AG09309 (cell line): ENCODE results near the gene AOPEP.
"Not testable (repeated sequence)": the region's sequence is repeated elsewhere in the genome, so short reads cannot be mapped to it uniquely, and the experiment has no call there.

Experiments used
- DNase-seq: peaks from one replicate; pipeline ENCODE4 v3.0.0-alpha.2; 2010; ENCODE audit warnings: low read depth
- H3K4me3 ChIP-seq: 2 replicates; pipeline ENCODE4 v1.5.1; 2011; ENCODE audit warnings: mild to moderate bottlenecking, low read depth, low read length, moderate library complexity; ENCODE audit not compliant: control insufficient read depth
- CTCF ChIP-seq: IDR thresholded peaks from 2 replicates; pipeline ENCODE4 v1.5.1; 2011; ENCODE audit warnings: mild to moderate bottlenecking, low read depth, low read length, inconsistent platforms; ENCODE audit not compliant: insufficient read depth, control insufficient read depth; ENCODE audit errors: missing control alignments

AOPEP gene

GRCh38 chr9:95017062-95017461, 290.6 kb downstream of the AOPEP start:
- no peak for TF ChIP-seq CTCF
- no peak for DNase-seq
- H3K4me3 ChIP-seq, result no peak overlapping the region

DNA sequence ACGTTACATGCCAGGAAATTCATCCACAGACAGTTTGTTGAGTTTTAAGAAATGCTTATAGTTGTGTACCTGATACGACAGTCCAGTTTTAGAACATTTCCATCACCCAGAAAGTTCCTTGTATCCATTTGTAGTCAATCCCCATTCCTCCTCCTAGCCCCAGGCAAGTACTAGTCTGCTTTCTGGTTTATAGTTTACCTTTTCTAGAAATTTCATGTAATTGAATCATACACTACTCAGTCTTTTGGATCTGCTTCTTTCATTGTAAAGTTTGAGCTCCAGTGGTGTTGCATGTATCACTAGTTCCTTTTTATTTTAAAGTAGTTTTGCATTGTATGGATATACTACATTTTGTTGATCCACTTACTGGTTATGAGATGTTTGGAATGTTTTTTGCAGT, 291.2 kb downstream of the AOPEP start:
- no peak for DNase-seq
- H3K4me3 ChIP-seq, result no peak overlapping the region
- no peak for TF ChIP-seq CTCF

DNA sequence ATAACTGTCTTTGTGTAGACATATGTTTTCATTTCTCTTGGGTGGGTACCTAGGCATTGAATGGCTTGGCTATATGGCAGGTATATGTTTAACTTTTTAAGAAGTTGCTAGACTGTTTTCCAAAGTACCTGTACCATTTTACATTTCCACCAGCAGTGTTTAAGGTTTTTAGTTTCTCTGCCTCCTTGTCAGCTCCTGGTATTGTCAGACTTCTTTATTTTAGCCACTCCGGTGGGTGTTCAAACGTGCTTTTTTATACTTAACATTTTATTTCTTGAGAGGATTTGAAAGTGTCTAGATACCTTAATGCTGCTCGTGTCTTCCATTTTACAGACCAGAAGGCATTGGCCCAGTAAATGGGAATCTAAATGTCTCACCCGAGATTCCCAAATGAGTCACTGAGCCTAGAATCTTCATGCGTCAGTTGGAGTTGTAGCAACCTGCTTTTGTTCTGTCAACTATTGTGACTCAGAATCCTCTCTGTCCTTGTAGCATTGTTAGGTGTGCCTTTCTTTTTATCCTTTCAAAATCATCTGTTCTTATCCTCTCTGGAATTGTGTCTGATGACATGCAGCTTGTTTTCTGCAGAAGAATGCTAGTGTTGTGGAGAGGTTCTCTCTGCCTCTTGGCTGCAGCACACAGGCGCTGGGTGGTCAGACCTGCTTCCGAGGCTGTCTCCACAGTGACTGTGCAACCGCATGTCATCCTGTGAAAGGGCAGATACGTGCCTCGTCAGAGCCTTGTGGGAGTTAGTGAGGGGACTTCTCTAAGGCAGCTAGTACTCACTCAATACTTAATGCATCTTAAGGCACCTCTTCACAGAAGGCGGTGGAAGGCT, 291.8 kb downstream of the AOPEP start:
- no peak overlapping the region for H3K4me3 ChIP-seq
- DNase-seq, result peak; percentile 88
- no peak for TF ChIP-seq CTCF

GRCh38 chr9:95020644-95021043, 294.1 kb downstream of the AOPEP start:
- not testable (repeated sequence) for DNase-seq, H3K4me3 ChIP-seq

DNA sequence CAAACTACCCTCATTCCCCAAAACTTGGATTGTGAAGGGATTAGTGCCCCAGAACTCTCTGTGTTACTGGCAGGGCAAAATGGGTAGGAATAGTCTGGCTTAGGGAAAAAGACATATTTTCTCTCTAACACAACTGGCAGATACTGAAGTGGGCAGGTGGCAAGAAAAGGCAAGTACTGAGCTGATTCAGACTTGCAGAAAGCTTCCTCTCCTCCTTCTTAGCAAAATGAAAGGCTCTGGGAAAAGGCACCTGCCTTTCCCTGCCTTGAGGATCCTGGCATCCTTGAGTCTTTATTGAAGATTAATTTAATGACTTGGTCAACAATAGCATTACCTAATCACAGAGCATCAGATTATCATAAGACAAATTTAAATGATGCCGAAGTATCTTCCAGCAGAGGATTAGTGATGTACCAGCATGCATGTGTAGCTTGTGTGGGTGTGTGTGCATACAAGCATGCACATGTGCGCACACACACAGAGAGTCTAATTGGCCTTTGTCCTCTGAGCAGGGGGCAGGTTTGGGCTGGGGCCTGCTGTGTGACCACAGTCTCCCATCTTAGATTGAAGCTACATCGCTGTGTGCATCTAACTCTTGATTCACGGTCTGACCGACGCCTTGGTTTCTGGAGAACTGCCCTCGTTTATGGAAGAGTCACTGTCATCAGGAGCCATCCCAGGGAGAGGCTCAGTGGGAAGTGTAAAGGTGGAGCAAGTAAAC, 294.8 kb downstream of the AOPEP start:
- H3K4me3 ChIP-seq, result no peak overlapping the region
- DNase-seq, result no peak
- TF ChIP-seq CTCF, result no peak

DNA sequence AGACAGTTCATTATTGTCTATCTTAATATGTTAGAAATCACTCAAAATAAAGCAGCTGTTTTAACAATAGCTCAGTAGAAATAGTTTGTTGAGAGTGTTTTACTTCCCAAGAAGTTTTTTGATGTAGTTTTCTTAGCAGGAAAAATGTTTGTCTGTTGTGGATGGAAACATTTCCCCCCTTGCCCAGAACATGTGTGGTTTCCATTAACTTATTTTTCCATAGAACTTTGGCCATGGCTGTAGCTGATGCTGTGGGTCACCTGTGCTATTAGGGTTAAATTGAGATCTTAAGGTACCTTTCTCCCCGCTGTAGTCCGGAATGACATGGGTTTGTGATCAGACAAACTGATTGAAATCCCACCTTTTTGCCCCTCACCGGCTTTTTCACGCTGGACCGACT, 296.2 kb downstream of the AOPEP start:
- no peak for DNase-seq
- no peak for TF ChIP-seq CTCF

More for the DNA sequence above, 296.2 kb downstream of the AOPEP start:
- H3K4me3 ChIP-seq, result no peak overlapping the region
